ENCODE measurements around the gene PBLD. TPM values are rescaled to one million over a fixed set of nuclear protein-coding genes. Genes with fewer than 3 reads are reported as not detected.

PBLD gene
- total RNA-seq = 1 to 10 TPM; 2.7 to 4.5 TPM

DNA sequence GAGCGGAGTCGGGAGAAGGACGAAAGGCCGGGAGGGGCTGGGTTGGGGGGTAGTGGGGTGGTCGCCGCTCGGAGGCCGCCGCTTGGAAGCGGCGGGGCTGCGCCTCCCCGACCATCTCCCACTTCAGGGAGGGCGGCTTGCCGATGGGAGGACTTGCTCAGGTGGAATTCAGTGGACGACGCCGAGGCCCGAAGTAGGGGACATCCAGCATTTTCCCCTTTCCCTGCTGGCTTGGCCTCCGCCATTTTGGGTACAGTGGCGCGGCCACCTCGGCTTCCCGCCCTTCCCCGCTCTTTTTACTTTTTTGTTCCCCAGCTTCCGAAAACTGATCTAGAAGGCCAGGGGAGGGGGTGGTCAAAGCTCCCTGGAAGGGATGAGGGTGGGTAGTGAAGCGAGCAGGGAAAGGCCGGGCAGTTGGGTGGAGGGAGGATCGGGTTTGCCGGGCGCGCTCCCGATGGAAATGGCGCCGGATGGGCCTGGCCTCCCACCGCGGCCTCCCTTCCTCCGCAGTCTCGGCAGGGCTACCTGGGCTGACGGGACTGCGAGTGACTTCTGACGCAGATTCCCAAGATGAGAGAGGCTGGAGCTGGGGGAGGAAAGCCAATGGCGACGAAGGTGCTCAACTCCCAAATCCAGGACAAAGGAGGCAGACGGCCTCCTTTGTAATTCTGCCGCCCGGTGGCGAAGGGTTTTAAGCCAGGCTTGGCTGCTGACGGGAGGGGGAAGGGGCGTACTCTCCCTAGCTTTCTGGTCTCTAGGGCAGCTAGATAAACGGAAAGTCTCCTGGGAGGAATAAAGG, at the start of gene PBLD:
Gene PBLD (minus strand): TSS at position 670 of the 799 bp plus-strand sequence. CDS start 26,084 bp downstream, outside the sequence.
- TF ChIP-seq, protein P1, sequence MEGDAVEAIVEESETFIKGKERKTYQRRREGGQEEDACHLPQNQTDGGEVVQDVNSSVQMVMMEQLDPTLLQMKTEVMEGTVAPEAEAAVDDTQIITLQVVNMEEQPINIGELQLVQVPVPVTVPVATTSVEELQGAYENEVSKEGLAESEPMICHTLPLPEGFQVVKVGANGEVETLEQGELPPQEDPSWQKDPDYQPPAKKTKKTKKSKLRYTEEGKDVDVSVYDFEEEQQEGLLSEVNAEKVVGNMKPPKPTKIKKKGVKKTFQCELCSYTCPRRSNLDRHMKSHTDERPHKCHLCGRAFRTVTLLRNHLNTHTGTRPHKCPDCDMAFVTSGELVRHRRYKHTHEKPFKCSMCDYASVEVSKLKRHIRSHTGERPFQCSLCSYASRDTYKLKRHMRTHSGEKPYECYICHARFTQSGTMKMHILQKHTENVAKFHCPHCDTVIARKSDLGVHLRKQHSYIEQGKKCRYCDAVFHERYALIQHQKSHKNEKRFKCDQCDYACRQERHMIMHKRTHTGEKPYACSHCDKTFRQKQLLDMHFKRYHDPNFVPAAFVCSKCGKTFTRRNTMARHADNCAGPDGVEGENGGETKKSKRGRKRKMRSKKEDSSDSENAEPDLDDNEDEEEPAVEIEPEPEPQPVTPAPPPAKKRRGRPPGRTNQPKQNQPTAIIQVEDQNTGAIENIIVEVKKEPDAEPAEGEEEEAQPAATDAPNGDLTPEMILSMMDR (IDR thresholded peaks at IDR 0.05) = peak in 1 of 2 donors; percentile 52
- Histone ChIP-seq H3K36me3 (no peaks in the 10 kb centered on the region), H3K4me1 (peaks cover 0 to 45% of the 10 kb centered on the region in 2 donors), H3K9me3 (no peaks in the 10 kb centered on the region), H3K27me3 (no peaks in the 10 kb centered on the region), H3K27ac (peak within 1 kb of the TSS; percentile 99), H3K4me3 (peak within 1 kb of the TSS; percentile 89 to 94)
- DNase-seq (ENCODE audit: low spot score) = peak; percentile 75

DNA sequence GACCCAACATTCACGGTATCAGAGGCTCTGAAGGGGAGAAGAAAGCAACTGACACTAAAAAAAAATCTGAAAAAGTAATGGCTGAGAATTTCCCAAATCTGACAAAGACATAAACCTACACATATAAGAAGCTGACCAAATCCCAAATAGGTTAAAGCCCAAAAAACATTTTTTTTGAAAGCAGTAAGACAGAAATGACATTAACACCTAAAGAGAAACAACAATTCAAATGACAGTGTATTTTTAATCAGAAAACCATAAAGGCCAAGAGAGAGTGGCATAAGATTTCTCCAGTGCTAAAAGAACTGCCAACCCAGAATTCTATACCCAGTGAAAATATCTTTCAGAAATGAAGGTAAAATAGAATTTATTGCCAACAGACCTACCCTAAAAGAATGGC, 38.9 kb upstream of the PBLD start:
- H3K4me3 ChIP-seq = no peak overlapping the region
- H3K9me3 ChIP-seq = peaks cover 0 to 16% of the 10 kb centered on the region in 2 donors
- no peak overlapping the region for H3K27ac ChIP-seq
- H3K4me1 ChIP-seq = no peaks in the 10 kb centered on the region
- TF ChIP-seq, protein P1 (IDR thresholded peaks at IDR 0.05) = no peak
- peaks cover 50% of the 10 kb centered on the region for H3K36me3 ChIP-seq
- no peak for DNase-seq (ENCODE audit: low spot score)
- no peaks in the 10 kb centered on the region for H3K27me3 ChIP-seq

DNA sequence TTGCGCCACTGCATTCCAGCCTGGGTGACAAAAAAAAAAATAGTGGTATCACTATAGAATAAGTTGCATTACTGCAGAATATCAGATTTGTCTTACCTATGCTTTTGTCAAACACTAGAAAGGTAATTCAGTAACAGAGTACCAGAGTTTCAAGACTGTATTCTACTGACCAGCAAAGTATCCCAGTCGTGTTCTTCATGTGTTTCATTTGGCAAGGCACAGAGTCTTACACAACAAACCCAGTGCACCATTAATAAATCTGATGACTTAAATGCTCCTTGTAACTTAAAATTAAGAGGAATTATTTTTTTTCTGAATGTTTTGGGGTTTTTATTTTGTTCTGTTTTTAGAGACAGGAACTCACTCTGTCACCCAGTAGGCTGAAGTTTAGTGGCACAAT, 34.4 kb upstream of the PBLD start:
- DNase-seq (ENCODE audit: low spot score) = no peak
- H3K4me1 ChIP-seq = no peaks in the 10 kb centered on the region
- no peak overlapping the region for H3K27ac ChIP-seq
- H3K9me3 ChIP-seq = peaks cover 0 to 9% of the 10 kb centered on the region in 2 donors
- no peaks in the 10 kb centered on the region for H3K27me3 ChIP-seq
- no peak overlapping the region for H3K4me3 ChIP-seq
- TF ChIP-seq, protein P1 (IDR thresholded peaks at IDR 0.05) = no peak
- peaks cover 46% of the 10 kb centered on the region for H3K36me3 ChIP-seq

DNA sequence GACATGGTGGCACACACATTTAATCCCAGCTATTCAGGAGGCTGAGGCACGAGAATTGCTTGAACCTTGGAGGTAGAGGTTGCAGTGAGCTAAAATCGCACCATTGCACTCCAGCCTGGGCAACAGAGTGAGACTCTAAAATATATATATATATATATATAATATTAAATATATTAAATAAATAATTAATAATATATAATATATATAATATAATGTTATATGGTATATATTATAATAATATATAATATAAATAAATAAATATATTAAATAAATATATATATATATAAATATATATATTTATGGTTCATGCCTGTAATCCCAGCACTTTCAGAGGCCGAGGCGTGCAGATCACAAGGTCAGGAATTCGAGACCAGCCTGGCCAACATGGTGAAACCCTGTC, 33.9 kb upstream of the PBLD start:
- peaks cover 0 to 4% of the 10 kb centered on the region in 2 donors for H3K9me3 ChIP-seq
- TF ChIP-seq, protein P1 (IDR thresholded peaks at IDR 0.05) = no peak
- peaks cover 46% of the 10 kb centered on the region for H3K36me3 ChIP-seq

DNA sequence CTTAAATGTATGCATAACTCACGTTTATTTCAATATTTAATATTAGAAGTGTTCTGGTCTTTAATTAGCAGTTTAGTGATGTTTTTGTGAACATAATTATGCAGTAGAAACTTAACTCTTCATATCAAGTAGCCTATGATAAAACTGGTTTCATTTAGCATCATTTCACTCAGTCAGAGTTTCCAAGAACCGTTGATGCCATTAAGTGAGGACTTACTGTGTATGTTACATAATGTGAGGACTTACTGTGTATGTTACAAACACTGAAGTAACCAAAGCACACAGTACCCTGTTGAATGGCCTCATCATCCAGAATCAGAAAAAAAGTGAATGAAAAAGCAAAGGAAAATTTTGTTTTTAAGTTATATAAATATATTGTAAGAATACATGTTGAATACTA, 32.9 kb upstream of the PBLD start:
- Histone ChIP-seq H3K36me3 (peaks cover 43% of the 10 kb centered on the region), H3K9me3 (no peaks in the 10 kb centered on the region)

More for the DNA sequence above, 33.9 kb upstream of the PBLD start:
- H3K4me3 ChIP-seq = no peak overlapping the region
- no peaks in the 10 kb centered on the region for H3K27me3 ChIP-seq
- H3K27ac ChIP-seq = no peak overlapping the region
- DNase-seq (ENCODE audit: low spot score) = no peak
- H3K4me1 ChIP-seq = no peaks in the 10 kb centered on the region

More for the DNA sequence above, 32.9 kb upstream of the PBLD start:
- no peaks in the 10 kb centered on the region for H3K27me3 ChIP-seq
- no peaks in the 10 kb centered on the region for H3K4me1 ChIP-seq
- TF ChIP-seq, protein P1 (IDR thresholded peaks at IDR 0.05) = no peak
- H3K4me3 ChIP-seq = no peak overlapping the region
- DNase-seq (ENCODE audit: low spot score) = no peak
- no peak overlapping the region for H3K27ac ChIP-seq

All from right atrium auricular region (tissue), 2 donors.